ENCODE data around the gene B3GNT3.

DNA sequence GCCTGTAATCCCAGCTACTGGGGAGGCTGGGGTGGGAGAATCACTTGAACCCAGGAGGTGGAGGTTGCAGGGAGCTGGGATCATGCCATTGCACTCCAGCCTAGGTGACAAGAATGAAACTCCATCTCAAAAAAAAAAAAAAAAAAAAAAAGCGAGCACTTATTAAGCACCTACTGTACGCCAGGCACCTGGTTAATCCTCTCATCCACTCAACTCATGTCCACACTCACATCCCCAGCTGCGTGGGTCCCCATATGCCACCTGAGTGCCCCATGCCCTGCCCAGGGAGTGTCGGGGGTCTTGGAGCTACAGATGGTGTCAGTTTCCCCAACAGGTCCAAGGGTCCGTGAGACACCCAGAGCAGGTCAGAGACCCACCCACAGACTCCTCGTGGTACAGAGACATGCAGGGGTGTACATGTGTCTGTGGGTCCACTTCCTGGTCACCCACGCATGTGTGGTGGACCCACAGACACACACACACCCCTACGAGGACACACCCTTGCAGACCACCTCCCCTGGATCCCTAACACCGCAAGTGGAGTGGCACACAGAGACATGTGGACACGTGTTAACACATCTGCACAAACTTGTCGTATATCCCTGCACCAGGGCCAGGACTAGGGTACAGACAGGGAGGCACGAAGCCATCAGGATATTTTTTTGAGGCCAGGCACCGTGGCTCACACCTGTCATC, 22.9 kb downstream of the B3GNT3 start:
- no peak for TF ChIP-seq POLR2A (IDR thresholded peaks at IDR 0.05)
- TF ChIP-seq, protein P1, sequence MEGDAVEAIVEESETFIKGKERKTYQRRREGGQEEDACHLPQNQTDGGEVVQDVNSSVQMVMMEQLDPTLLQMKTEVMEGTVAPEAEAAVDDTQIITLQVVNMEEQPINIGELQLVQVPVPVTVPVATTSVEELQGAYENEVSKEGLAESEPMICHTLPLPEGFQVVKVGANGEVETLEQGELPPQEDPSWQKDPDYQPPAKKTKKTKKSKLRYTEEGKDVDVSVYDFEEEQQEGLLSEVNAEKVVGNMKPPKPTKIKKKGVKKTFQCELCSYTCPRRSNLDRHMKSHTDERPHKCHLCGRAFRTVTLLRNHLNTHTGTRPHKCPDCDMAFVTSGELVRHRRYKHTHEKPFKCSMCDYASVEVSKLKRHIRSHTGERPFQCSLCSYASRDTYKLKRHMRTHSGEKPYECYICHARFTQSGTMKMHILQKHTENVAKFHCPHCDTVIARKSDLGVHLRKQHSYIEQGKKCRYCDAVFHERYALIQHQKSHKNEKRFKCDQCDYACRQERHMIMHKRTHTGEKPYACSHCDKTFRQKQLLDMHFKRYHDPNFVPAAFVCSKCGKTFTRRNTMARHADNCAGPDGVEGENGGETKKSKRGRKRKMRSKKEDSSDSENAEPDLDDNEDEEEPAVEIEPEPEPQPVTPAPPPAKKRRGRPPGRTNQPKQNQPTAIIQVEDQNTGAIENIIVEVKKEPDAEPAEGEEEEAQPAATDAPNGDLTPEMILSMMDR (IDR thresholded peaks at IDR 0.05): no peak
